Measurements from ENCODE around the gene ALG6.
"Not testable (repeated sequence)": the region's sequence is repeated elsewhere in the genome, so short reads cannot be mapped to it uniquely, and the experiment has no call there.

ALG6 gene

DNA sequence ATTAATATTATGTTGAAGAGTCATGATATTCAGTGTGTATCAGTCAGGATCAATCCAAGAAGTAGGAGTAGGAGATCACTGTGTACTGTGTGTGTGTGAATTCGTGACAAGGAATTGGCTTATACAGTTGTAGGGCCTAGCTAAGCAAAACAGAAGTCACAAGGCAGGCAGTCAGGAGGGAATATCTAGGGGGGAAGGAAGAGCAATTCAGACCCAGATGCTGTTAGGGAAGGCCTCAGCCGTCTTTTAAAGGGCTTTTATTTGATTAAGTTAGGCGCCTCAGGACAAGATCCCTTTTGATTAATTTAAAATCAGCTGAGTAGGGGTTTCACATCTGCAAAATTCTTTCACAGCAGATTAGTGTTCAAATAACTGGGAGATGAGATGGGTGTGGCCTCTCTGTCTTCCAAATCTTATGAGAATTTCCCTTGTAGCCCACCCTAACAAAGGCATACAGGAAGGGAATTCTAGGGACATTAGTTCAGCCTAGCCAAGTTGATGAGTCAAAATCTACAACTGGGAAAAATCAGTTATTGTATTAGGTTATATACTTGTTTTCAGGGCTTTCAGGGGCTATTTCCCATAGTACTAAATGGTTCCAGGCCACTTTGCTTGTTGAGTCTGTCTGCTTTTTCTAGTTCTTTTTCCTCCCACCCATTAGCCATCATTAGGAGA lies 47.4 kb downstream of the ALG6 start:
- no peak for DNase-seq (ENCODE audit: low read depth in 2 of 2)

DNA sequence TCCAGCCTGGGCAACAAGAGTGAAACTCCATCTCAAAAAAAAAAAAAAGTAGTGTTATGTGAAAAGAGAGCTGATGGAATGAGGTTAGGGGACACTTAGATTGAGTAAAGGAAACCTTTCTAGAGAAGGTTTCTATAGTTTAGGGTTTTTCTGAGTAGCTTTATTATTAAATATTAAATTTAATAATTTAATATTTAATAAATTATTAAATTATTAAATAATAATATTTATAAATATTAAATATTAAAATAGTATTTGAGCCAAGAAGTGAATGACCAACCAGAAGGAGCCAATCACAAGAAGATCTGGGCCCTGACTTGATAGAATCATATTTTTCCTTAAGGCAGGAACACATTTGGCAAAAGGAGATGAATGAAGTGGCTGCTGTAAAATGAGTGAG lies 50.7 kb downstream of the ALG6 start:
- DNase-seq (ENCODE audit: low read depth in 2 of 2), result no peak

DNA sequence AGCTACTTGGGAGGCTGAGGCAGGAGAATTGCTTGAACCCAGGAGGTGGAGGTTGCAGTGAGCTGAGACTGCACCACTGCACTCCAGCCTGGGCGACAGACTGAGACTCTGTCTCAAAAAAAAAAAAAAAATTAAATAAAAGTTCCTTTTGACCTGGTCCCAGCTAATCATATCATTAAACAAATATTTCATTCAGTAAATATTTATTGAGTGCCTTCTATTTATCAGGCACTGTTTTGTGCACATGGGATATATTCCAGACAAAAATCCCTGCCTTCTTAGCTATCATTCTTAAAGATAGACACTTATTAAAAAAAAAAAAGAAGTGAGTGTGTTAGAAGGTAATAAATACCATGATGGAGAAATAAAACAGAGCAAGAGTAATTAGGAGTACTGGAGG lies 53.3 kb downstream of the ALG6 start:
- not testable (repeated sequence) for DNase-seq (ENCODE audit: low read depth in 2 of 2)

DNA sequence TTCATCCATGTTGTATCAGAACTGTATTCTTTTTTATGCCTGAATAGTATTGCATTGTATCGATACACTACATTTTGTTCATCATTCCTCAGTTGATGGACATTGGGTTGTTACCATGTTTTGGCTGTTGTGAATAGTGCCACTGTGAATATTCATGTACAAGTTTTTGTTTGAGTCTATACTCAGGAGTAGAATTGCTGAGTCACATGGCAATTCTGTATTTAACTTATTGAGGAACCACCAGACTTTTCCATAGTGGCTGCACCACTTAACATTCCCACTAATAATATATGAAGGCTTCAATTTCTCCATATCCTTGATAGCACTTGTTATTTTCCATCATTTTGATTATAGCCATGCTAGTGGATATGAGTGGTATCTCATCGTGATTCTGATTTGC lies 56.2 kb downstream of the ALG6 start:
- no peak for DNase-seq (ENCODE audit: low read depth in 2 of 2)

DNA sequence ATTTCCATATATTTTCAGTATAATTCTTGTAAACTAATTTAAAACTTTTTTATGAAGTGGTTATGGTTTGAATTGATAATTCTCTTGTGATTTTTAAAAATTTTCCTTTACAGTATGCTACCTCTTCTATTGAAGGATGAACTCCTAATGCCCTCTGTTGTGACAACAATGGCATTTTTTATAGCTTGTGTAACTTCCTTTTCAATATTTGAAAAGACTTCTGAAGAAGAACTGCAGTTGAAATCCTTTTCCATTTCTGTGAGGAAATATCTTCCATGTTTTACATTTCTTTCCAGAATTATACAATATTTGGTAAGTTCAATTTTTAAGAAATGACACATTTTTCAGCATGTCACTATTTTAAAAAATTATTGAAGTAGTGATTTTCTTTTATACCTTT lies 61.4 kb downstream of the ALG6 start:
- no peak for DNase-seq (ENCODE audit: low read depth in 2 of 2)

DNA sequence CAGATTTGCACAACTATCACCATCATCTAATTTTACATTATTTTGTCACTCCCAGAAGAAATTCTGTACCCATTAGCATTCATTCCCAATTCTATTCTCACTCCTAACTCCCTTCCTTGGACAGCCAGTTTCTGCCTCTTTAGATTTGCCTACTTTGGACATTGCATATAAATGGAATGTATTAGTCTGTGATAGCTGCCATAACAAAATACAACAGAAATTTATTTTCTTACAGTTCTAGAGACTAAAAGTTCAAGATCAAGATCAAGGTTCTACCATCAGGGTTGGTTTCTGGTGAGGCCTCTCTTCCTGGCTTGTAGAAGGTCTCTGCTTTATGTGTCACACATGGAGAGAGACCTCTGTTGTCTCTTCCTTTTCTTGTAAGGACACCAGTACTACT lies 61.9 kb downstream of the ALG6 start:
- DNase-seq (ENCODE audit: low read depth in 2 of 2), result no peak

DNA sequence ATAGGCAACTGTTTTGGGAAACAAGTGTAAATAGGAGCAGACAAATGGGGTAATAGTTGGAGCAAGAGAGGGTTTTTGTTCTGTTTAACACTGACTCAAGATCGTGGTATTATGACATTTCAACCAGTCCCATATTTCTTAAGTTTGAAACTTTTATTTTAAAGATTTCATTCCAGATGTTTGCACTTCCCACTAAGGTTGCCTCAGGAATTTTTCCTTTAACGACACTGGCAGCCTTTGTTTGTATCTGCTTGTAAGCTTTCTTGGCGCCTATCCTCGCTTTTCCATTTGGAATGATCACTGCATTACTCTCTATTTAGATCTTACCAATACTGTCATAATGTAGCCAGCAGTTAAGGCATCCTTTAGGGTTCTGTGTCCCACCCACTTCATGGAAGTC lies 67.7 kb downstream of the ALG6 start:
- DNase-seq (ENCODE audit: low read depth in 2 of 2), result no peak

DNA sequence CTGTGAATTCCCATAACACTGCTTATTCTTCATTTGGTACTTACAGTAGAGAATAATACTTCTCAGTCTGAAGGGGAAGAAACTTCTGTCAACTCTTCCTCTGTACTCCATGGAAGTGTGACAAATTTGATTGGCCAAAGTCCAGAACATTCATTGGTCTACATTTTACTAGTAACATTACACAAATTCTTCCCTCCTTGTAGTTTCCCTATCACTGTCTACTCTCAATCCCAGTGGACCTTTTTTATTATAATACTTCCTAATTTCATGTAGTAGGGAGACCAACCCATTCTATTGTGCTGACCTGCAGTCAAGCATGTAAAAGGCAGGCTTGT lies 74.7 kb downstream of the ALG6 start:
- no peak for DNase-seq (ENCODE audit: low read depth in 2 of 2)

DNA sequence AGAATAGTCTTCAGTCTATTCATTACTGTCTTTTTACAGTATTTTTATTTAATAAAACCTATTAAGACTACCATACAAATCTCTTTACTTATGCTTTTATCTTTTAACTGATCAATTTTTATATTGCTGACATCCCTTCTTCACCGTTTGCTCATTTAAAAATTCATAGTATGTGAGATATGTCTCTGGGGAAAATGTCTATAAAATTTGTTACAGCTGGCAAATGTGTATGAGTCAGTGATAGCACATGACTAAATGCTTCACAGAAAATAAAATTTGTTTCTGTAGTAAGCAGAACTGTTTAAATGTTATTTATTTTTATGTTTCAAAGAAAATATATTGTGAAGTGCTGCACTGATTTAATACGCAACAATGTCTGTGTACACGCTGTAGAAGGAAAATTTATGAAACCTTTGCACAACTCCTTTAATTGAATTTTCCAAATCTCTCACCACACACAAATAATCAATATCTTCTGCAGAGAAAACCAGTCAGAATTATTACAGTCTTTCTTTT lies 81.4 kb downstream of the ALG6 start:
- DNase-seq (ENCODE audit: low read depth in 2 of 2), result no peak

DNA sequence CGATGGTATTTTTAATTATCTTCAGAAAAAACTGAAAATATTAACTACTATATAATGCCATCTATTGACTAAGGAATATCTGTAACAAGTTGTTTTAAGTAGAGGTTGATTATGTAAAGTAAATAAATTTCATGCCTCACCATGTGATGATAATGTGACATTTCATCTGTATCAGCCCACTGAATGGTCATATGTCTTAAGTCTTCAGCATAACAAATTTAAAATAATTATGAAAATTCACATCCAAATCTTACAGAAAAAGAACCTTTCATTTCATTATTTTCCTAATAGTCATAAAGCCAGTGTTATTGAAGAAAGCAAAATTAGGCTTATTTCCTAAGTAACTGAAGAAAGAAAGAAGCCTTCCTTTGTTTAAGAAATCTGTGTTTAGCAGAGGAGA lies 83.0 kb downstream of the ALG6 start:
- no peak for DNase-seq (ENCODE audit: low read depth in 2 of 2)

DNA sequence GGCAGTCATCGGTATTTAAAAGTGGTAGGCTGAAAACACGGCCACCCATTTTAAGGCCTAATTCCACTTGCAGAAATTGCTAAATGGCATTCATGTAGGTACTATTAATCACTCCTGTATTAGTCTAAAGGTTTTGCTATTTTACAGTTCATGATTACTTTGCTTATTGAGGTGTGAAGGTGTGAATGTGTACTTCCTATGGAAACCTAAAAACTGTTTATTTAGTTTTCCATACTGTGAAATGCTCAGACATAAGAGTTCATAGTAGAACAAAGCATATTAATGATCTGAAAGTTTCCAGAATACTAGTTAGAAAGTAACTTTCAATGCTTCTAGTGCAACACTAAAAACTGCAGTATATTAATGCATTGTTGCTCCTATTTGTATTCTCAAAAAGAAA lies 85.8 kb downstream of the ALG6 start:
- no peak for DNase-seq (ENCODE audit: low read depth in 2 of 2)

DNA sequence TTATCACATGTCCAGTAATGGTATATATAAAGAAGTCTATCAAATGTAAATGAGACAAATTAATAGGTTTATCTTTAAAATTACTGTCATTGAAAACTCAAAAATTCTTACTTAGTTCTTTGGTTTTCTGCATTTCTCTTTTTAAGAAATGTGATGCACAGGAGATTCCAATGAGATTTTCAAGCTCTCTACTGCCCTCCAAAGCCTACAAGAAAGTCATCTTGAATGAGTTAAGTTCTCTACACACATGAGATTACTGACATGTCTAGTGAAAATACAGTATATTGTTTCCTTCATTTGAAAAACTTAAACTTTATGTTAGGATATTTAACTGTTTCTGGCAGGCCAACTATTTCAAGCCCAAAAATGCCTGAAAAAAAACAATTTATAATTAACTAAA lies 86.8 kb downstream of the ALG6 start:
- DNase-seq (ENCODE audit: low read depth in 2 of 2), result no peak

DNA sequence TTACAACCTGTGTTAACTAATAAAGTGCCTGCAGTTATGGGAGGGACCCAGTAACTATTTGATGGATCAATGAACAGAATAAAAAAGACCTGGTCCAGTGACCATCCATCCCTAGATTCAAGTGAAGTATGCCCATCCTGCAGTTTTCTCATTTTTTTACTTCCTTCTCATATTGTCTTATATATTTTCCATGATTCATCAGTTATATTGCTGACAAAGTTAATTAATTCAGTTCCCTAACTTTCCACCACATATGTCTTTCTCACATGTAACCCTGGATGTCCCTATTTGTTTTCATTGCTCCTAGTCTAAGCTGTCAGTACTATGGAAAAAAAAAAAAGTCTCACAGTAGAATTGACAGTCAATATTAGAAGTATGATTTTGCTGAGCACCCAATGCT lies 91.3 kb downstream of the ALG6 start:
- no peak for DNase-seq (ENCODE audit: low read depth in 2 of 2)

DNA sequence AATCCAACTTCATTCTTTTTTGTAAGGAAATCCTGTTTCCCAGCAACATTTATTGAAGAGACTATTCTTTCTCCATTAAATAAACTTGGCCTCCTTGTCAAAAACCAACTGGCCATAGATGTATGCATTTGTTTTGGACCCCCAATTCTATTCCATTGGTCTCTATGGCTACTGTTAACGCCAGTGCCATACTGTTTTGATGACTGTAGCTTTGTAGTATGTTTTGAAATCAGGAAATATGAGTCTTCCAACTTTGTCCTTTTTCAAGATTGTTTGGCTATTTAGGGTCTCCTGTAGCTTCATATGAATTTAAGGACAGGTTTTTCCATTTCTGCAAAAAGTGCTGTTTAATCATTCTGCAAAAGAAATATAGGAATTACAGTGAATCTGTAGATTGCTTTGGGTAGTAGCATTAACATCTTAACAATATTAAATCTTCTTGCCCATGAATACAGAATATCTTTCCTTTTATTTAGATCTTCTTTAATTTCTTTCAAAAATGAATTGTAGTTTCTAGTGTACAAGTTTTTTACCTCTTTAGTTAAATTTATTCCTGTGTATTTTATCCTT lies 94.3 kb downstream of the ALG6 start:
- no peak for DNase-seq (ENCODE audit: low read depth in 2 of 2)

DNA sequence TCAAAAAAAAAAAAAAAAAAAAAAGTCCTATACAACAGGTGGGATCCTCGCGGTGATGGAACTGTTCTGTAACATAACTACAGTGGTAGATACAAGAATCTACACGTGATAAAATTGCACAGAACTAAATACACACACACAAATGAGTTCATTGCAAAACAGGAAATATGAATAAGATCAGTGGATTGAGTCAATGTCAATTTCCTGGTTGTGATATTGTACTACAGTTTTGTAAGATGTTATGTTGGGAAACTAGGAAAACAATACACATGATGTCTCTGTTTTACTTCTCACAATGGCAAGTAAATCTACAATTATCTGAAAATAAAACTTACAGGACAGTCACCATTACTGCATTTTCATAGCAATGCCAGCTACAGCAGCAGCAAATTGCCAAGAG lies 95.8 kb downstream of the ALG6 start:
- no peak for DNase-seq (ENCODE audit: low read depth in 2 of 2)

DNA sequence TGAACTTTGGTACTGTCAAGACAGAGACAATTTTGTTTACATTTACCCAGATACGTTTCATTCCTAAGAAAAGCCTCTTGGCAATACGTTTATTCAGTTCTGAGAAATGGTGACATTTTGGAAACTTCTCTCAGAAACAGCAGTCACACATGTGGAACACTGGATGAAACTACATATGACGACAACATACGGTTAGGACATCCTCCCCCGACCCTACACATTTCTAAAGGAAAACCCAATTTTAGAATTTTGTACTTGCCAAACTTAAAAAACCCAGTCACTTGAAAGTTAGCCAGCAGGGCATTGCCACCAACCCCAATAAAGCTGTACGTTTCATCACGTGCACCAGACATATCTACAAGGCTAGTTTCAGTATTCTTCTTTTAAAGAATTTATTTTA lies 98.8 kb downstream of the ALG6 start:
- DNase-seq (ENCODE audit: low read depth in 2 of 2), result no peak

DNA sequence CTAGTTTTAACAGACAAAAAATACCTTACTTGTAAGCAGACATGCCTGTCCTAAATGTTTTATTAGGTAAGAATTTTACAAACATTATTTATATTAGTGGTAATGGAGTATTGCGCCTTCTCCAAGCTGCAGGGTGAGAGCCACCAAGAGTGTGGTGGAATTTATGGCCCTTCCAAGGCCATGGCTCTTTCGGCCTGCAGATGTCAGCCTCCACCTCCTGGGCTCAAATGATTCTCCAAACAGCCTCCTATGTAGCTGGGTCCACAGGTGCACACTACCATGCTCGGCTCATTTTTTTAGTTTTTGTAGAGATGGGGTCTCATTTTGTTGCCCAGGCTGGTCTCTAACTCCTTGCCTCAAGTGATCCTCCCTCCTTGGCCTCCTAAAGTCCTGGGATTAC lies 99.3 kb downstream of the ALG6 start:
- no peak for DNase-seq (ENCODE audit: low read depth in 2 of 2)

DNA sequence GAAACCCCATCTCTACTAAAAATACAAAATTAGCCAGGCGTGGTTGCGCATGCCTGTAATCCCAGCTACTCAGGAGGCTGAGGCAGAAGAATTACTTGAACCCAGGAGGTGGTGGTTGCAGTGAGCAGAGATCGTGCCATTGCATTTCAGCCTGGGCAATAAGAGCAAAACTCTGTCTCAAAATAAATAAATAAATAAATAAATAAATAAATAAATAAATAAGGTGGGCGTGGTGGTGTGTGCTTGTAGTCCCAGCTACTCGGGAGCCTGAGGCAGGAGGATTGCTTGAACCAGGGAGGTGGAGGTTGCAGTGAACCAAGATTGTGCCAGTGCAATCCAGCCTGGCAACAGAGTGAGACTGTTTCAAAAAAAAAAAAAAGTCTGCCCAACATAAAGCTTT lies 101.3 kb downstream of the ALG6 start:
- DNase-seq (ENCODE audit: low read depth in 2 of 2), result not testable (repeated sequence)

DNA sequence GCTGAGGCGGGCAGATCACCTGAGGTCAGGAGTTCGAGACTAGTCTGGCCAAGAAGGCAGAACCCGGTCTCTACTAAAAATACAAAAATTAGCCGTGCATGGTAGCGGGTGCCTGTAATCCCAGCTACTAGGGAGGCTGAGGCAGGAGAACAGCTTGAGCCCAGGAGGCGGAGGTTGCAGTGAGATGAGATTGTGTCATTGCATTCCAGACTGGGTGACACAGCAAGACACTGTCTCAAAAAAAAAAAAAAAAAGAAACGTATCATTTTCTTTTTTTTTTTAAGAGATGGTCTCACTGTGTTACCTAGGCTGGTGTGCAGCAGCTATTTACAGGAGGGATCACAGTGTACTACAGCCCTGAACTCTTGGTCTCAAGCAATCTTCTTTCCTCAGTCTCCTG lies 108.3 kb downstream of the ALG6 start:
- no peak for DNase-seq (ENCODE audit: low read depth in 2 of 2)

DNA sequence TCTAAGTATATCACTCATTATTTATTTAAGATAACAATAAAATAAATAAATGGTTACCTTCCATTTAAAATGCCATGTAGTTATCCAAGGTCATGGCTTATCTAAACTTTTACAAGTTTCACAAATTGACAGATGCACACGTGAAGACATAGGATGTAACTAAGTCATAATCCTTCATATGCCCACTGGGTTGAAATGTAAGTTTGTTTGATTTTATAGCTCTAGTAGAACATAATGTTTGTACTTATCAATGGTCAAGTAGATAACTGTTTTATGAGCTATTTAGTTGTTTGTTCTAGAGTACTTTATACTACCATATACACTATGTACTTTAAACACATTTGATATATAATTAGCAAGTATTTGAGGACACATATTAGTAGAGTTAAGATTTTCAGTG lies 112.6 kb downstream of the ALG6 start:
- no peak for DNase-seq (ENCODE audit: low read depth in 2 of 2)

DNA sequence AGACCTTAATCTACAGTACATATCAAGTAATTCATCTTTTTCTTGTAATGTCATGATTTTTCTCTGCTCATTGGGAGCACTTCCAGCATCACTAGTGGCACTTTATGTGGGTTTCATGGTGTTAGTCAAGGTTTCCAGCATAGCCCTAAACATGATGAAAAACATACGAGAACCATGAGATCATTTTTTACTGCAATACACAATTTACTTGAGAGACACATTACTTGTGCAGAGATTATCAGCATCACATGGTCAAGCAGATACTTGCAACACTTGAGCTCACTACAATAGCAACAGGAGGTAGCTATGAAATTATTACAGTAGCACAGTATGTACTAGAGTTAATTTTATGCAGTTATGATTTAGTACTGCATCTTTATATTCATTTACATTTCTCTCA lies 119.2 kb downstream of the ALG6 start:
- DNase-seq (ENCODE audit: low read depth in 2 of 2), result no peak

DNA sequence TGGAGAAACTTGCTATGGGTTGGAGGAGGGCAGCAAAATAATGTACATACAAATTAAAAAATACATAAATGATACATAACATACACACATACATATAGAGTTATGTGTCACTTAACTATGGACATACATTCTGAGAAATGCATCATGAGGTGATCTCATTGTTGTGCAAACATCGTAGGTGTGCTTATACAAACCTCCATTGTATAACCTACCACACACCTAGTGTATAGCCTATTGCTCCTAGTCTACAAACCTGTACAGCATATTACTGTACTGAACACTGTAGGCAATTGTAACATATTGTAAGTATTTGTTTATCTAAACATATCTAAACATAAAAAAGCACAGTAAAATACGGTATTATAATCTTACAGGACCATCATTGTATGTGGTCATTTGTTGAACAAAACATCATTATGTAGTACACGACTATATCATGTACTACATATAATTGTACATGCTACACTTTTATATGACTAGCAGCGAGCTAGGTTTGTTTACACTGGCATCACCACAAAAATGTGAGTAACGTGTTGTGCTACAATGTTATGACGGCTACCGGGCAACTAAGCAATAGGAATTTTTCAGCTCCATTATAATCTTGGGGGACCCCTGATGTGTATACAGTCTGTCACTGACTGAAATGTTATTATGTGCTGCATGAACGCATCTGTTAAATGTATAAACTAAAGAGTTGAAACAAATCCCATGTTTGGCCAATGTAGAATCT lies 120.1 kb downstream of the ALG6 start:
- DNase-seq (ENCODE audit: low read depth in 2 of 2), result no peak
